NCI-H1092 treated with DMSO at 0.1 percent for 48 hours (cell line): ENCODE measurements around the gene FOXL3.

ENCODE experiments used
- DNase-seq: peaks from one replicate; lab custom pipeline; 2025; lab: John Stamatoyannopoulos, UW

FOXL3 gene

GRCh38 chr7:338295-339061 is 48.5 kb downstream of the FOXL3 start:
- DNase-seq, result no peak

GRCh38 chr7:339062-339342 is 49.0 kb downstream of the FOXL3 start:
- DNase-seq, result no peak

- no peak for DNase-seq
These were observed 49.7 kb downstream of the FOXL3 start for GRCh38 chr7:339696-340095.

GRCh38 chr7:340200-340937 is 50.4 kb downstream of the FOXL3 start:
- no peak for DNase-seq
